CD1c-positive myeloid dendritic cell (primary cell): ENCODE results near the gene CHD2.

ENCODE experiments used
- DNase-seq: peaks from one replicate; pipeline ENCODE4 v3.0.0-alpha.2; 2016; ENCODE audit errors: extremely low spot score

Gene CHD2

DNA sequence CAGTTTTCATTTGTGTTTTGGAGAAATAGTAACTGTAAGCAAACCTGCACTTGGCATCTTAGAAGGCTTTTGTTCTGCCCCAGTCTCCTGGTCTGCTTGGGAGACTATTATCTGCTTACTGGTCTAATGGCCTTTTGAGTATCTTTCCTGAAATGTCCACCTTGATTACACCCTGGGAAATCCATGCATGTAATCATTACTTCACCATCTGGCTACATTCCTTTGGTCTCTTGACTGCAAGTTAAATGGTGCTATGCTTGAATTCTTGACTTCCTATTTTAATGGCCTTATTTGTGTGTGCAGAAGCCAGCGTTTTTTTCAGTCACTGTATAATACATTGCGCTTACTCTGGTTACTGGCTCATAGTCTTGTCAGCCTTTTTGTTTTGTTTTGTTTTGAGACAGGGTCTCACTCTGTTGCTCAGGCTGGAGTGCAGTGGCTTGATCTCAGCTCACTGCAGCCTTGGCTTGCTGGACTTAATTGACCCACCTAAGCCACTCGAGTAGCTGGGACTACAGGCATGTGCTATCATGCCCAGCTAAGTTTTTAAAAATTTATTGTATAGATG is 30.0 kb downstream of the CHD2 start:
- DNase-seq: no peak

GRCh38 chr15:92930776-92931175 is 30.7 kb downstream of the CHD2 start:
- DNase-seq: no peak

GRCh38 chr15:92932946-92933649 is 33.0 kb downstream of the CHD2 start:
- DNase-seq: no peak

GRCh38 chr15:92933831-92934230 is 33.7 kb downstream of the CHD2 start:
- no peak for DNase-seq

DNA sequence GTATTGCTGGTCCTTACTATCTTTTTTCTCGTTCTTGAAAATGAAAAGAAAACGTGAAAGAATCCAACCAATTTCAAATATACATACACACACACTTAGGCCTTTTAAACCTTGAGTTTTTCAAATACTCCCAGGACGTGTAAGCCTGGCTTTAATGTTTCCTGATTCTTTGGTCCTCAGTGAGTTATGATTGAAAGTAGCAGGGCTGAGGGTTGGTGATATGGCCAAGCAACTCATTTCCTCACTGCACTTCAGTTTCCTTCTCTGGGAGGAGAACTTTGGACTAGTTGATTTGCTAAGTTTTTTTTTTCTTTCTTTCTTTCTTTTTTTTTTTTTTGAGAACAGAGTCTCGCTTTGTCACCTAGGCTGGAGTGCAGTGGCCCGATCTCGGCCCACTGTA is 34.6 kb downstream of the CHD2 start:
- no peak for DNase-seq

- no peak for DNase-seq
Observed at GRCh38 chr15:92936138-92936537, 36.0 kb downstream of the CHD2 start.

GRCh38 chr15:92936693-92937092 is 36.6 kb downstream of the CHD2 start:
- no peak for DNase-seq

DNA sequence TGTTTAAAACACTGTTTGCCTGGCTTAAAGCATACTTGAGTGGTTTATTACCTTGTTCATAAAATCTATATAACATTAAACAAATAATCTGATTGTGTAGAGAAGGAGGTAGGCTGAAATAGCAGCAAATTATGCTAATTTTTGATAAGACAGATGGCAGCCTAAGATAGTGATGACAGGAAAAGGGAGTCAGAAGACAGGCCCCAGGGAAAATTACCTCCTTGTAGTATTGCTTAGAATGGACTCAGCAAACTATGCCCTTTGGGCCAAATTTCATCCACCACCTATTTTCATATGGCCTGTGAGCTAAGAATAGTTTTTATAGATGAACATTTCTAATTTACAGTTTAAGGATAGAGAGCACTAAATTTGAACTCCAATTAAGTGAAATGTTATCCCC is 37.8 kb downstream of the CHD2 start:
- no peak for DNase-seq

DNA sequence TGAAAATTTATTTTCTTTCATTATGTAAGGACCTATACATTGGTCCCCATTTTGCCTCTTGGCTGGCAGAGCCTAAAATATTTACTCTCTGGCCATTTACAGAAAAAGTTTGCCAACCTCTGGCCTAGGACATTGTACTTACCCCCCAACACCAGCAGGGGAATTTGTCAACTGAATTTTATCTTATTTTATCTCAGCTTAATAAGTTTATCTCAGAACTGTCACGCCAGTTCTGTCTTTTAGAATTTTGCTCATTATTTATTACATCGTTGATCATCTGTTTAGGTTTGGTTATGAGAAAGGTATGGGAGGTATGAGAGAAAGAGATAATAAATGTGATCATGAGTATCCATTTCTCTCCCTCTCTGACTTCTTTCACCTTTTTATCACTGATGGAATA is 38.3 kb downstream of the CHD2 start:
- DNase-seq: no peak

GRCh38 chr15:92941668-92942067 is 41.5 kb downstream of the CHD2 start:
- DNase-seq: no peak

- DNase-seq: no peak
Observed at GRCh38 chr15:92942706-92943105, 42.6 kb downstream of the CHD2 start.

DNA sequence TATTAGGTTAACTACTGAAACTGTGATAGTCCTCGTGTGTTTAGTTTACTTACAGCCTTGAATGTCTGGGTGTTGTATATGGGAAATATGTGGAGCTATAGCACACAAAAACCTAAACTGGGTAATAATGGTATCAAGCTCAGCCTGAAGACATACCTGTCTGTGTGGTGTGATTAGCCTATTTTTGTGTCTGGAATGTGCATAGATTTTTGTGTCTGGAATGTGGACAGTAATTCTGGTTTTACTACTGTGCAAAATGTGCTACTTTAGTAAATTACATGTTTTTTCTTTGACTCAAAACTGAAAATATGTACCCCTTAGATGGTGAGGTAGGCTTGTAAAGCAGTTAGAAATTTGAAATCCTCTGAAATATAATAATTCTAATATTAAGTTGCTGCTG is 43.5 kb downstream of the CHD2 start:
- no peak for DNase-seq

DNA sequence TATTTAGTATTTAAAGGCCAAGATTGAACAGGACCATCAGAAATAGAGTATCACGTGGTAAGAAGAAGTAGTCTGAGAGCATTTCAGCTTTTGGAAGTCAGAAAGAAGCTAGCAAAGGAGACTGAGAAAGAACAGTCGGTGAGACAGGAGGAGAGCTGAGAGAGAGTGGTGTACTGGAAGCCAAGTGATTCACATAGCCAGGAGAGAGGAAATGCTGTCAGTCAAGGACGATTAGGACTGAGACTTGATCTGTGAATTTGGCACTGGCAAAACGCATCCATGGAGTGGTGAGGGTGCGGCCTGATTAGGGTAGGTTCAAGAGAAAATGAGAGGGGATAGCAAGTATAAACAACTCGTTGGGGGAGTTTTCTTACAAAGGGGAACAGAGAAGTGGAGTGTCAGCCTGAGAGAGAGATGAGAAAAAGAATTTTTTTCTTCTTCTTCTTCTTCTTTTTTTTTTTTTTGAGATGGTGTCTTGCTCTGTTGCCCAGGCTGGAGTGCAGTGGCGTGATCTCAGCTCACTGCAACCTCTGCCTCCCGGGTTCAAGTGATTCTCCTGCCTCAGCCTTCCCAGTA is 44.9 kb downstream of the CHD2 start:
- DNase-seq: no peak

DNA sequence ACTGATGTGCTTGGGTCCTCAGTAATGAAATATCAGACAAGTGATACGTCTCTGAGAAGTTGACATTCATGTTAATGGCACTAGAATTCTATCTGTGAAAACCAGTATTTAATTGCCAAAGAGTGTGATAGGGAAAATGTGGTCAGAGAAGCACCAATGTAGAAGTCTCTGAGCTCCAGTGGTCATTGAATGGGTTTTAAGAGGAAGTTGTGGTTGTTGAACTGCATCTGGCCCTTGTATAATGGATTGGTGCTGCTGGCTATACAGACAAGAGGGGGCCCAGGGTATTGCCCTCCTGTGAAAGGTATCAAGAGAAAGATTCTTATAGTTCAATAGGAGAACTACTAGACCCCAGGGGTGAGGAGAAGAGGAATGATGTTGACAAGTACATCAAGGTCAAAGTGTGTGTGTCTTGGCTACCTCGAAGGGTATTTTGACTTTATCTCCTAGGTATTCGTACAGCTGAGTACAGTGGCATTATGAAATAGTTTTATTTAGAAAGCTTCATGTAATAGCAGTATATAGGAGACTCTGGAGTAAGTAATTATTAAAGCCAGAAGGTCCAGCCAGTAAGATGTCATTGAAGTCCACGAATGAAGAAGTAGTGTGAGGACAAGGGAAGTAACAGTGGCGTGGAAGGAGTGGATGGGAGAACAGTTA is 47.1 kb downstream of the CHD2 start:
- DNase-seq: no peak

- DNase-seq: no peak
Observed at GRCh38 chr15:92949604-92950249, 49.6 kb downstream of the CHD2 start.

DNA sequence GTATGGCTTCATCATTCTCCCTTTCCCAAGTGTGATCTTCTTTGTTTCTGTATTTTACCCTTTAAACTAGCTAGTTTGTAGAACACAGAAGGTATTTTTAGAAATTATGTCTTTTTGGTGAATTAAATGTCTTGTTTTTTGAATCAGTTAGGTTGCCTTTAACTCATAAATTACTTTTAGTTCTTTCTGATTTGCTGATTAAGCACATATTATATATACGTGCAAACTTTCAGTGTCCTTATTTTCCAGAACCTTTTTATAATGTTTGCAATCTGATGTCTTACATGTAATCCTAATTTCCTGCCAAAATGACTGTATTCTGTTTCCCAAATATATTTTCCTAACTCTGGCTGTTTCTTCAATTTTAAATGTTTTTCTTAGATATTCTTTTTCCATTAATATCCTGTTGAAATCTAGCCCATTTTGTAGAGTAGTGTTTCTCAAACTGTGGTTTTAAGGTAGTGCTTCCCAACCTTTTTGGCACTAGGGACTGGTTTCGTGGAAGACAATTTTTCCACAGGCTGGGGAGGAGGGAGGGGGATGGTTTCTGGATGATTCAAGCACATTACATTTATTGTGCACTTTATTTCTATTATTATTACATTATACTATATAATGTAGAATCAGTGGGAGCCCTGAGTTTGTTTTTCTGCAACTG is 51.8 kb downstream of the CHD2 start:
- no peak for DNase-seq

- no peak for DNase-seq
Observed at GRCh38 chr15:92952458-92952850, 52.3 kb downstream of the CHD2 start.

DNA sequence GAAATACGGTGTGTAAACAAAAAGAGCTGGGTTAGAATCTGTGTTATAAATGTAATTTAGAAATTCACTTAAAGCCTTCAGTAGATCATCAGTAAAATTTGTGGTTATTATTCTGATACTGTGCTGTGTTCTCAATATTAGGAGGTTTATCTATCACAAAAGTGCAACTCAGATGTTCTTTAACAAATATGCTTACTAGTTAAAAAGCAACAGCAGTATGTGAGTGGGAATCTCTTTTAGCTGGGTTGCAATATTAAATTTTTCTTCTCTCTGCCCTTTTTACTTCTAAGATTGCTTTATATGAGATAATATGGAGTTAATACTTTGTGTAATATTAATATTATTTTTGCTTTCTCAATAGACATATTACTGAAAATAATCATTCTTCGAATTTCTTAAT is 53.4 kb downstream of the CHD2 start:
- no peak for DNase-seq

GRCh38 chr15:92954002-92954401 is 53.9 kb downstream of the CHD2 start:
- no peak for DNase-seq

GRCh38 chr15:92954578-92954977 is 54.5 kb downstream of the CHD2 start:
- no peak for DNase-seq

DNA sequence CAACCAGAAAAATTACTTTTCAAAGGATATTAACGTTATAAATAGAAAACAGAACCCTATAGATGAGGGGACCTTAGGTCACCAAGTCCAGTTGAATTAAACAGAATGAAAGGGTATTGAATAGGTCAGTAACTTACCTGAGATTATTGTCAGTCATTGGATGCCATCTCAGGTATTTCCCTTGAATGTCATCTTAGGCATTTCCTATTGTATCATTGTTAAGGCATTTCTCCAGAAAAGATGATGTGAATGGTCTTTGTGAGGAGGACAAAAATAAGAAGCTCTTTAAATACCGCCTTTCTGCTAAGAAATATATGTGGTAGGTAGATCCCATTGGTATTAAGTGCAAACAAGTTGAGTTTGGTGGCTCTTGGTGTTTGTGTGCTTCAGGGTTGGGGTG is 55.6 kb downstream of the CHD2 start:
- DNase-seq: no peak

DNA sequence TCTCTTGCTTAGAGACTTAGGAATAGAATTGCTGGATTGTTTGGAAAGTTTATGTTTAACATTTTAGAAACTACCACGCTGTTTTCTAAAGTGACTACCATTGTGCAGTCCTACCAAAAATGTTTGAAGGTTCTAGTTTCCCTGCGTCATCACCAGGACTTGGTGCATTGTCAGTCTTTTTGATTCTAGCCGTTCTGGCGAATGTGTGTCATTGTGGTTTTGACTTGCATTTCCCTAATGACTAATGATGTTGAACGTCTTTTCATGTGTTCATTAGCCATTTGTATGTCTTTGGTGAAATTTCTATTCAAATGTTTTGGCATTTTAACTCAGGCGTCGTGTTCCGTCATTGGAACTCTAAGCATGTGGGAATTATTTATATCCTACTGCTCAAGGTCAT is 58.0 kb downstream of the CHD2 start:
- DNase-seq: peak; percentile 44
